Transverse colon (tissue), 3 donors: ENCODE measurements around the gene PDE7B.

Experiments used
- CTCF ChIP-seq, 5 experiments: fragments of 200-600 bp in 3 of 5; fragments of 450-650 bp in 2 of 5; sonication (generic) in 3 of 5; IDR thresholded peaks; 1 replicate in 2 of 5; 2 replicates in 3 of 5; pipeline ENCODE4 v1.5.1; 2016 to 2017; ENCODE audit warnings: antibody characterized with exemption in 5 of 5, inconsistent platforms in 3 of 5, mild to moderate bottlenecking in 2 of 5, moderate library complexity in 1 of 5
- EP300 ChIP-seq: sonication (generic); formaldehyde crosslinking; IDR thresholded peaks from one replicate; pipeline ENCODE4 v1.6.1; 2017; ENCODE audit warnings: antibody characterized with exemption, low read depth

GRCh38 chr6:136085370-136086115 lies 234.0 kb downstream of the PDE7B start:
- TF ChIP-seq EP300 (no peak), CTCF (IDR thresholded peaks at IDR 0.05) (no peak)
